DMS153 treated with DMSO at 0.1 percent for 48 hours (cell line): ENCODE data around the gene IGF2R.
"Not testable (repeated sequence)": the region's sequence is repeated elsewhere in the genome, so short reads cannot be mapped to it uniquely, and the experiment has no call there.

Experiments used
- DNase-seq: peaks from one replicate; lab custom pipeline; 2025; ENCODE audit not compliant: unreplicated experiment; lab: John Stamatoyannopoulos, UW

The IGF2R gene

DNA sequence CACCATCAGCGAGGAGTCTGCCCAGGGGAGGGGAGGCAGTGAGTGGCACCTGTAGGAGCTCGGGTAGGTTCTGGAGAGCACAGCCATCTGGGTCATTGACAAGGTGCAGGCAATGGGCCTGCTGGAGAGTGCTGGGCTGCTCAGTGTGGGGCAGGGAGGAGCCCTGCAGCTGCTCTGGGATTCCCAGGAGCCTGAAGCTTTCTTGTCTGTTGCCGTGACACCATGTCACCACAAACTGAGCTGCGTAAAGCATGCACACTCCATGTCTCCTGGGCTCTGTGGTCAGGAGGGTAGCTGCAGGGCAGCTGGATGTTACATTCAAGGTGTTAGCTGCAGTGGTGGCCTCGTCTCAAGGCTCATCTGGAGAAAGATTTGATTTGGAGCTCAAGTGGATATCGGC lies 148.3 kb downstream of the IGF2R start:
- no peak for DNase-seq

DNA sequence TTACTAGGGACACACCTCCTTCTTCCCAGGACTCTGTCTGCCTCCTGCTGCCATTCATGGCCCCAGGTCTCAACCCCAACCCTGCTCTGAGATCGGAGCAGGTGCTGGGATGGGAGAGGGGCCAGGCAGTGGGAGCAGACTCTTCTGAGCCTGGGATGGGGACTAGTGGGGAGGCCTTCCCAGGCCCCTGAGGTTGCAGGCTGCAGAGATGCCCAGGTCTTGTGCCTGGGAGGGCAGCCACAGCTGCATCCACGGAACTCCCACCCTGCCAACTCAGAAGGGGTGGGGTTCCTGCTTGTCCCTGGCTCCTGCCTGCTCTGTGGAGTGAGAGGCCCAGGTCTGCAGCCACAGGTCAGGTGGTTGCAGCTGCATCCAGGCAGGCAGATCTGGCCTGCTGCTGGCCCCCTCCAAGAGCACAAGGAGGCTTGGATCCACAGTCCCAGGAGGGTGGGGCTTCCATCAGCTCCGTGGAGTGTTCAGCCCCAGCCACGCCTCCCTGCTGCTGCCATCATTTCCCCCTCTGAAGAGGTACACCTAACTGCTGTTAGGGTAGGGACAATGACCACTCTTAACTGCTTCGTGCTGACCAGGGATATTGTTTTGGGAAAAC lies 149.8 kb downstream of the IGF2R start:
- no peak for DNase-seq

DNA sequence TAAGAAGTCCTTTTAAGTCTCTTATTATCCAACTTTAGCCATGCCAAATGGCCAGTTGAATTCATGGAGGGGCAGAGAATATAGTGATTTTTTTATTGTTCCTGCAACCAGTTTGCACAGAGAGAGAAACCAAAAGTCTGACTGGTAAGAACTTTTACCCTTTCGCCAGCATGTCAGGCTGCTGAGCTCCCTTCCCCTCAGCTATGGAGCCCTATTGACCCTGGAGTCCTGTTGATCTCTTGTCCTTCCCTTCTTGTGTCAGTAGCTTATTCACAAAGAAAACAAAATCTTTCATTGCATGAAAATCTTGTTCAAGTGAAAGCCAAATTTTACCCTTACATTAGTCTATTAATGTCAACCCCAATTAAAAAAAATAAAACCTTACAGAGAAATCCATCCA lies 151.2 kb downstream of the IGF2R start:
- no peak for DNase-seq

DNA sequence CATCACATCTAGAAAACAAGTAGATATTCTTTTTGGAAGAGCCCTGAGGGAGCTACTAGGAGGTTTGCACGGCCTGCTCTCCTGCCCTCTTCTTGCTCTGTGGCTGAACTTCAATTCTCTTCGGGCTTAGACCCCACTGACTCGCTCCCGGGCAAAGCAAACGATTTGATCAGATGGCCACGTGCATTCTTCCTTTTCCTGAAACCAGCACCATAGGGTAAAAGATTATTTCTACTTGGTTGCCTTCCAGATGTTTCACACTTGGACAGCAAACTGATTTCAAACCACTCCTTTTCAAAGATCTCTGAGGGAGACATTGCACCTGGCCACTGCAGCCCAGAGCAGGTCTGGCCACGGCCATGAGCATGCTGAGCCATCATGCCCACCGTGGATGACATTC lies 152.7 kb downstream of the IGF2R start, which contains the start of gene SLC22A1:
TSS of gene SLC22A1 (plus strand) at position 258 of the 400 bp plus-strand sequence. CDS start at position 379, 121 bp downstream.
- DNase-seq = no peak

DNA sequence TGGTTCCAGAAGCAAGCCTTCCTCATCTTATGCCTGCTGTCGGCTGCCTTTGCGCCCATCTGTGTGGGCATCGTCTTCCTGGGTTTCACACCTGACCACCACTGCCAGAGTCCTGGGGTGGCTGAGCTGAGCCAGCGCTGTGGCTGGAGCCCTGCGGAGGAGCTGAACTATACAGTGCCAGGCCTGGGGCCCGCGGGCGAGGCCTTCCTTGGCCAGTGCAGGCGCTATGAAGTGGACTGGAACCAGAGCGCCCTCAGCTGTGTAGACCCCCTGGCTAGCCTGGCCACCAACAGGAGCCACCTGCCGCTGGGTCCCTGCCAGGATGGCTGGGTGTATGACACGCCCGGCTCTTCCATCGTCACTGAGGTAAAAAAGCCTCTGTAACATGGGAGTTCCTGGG lies 153.1 kb downstream of the IGF2R start:
- DNase-seq = no peak

DNA sequence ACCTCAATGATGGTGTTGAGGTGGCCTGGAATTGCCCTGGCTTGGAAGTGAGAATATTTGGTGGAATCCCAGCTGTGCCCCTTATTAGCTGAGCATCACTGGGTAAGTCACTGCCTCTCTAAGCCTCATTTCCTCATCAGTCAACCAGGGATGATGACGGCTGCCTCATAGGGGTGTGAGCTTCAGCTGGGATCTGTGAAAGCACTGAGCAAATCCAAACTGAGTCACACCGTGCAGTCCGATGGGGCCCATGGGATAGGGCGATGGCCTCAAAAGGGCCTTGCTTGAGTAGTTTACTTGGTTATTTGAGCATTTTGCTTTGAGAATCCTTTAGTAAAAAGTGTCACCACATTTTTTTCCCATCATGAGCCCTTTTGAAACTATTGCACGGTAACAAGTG lies 153.9 kb downstream of the IGF2R start:
- no peak for DNase-seq

DNA sequence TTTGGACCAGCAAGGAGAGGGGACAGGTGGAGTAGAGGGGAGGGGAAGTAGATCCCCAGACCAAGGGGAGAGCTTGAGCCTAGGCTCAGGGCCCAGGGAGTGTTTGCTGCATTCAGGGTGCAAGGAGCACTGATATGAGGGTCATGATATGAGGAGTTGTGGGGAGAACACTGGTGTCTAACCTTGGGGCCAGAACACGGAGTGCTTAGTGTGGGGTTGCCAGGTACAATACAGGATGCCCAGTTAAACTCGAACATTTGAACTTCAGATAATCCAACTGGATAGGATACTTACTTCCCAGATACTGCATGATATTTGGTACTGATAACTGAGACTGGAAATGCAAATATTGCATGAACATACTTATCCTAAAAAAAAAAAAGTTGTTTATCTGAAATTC lies 155.1 kb downstream of the IGF2R start:
- DNase-seq = no peak

DNA sequence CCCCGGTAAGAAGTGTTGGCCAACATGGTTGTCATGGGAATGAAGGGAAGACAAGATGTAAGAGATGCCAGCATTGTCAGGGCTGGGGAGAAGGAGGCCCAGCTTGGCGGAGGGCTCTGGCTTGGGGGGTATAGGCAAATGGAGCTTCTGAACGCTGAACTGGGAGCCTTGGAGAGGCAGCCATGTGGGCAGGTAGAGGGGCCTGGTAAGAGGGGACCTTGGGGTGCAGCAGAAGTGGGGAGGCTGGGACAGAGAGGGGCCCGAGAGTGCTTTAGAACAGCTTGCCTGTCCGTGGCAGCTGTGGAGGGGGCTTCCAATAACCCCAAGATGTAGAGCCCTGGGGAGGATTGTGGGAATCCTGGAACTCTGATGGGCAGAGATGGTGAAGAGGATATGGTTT lies 155.7 kb downstream of the IGF2R start:
- DNase-seq = no peak

DNA sequence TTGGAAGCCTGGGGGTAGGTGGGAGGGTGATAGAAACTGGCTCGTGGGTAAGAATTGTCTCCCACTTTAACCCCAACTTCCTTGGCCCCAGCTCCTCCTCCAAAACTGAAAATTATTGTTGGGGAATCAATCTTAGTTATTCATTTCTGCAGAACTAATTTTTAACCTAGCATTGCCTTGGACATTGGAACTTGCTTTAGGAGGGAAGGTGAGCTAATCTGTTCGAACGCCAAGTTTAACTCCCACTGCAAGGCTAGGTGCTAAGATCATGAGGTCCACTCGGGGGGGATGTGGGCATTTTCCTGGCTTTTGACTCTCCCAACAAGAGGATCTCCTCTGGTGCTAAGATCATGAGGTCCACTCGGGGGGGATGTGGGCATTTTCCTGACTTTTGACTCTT lies 156.2 kb downstream of the IGF2R start:
- not testable (repeated sequence) for DNase-seq

DNA sequence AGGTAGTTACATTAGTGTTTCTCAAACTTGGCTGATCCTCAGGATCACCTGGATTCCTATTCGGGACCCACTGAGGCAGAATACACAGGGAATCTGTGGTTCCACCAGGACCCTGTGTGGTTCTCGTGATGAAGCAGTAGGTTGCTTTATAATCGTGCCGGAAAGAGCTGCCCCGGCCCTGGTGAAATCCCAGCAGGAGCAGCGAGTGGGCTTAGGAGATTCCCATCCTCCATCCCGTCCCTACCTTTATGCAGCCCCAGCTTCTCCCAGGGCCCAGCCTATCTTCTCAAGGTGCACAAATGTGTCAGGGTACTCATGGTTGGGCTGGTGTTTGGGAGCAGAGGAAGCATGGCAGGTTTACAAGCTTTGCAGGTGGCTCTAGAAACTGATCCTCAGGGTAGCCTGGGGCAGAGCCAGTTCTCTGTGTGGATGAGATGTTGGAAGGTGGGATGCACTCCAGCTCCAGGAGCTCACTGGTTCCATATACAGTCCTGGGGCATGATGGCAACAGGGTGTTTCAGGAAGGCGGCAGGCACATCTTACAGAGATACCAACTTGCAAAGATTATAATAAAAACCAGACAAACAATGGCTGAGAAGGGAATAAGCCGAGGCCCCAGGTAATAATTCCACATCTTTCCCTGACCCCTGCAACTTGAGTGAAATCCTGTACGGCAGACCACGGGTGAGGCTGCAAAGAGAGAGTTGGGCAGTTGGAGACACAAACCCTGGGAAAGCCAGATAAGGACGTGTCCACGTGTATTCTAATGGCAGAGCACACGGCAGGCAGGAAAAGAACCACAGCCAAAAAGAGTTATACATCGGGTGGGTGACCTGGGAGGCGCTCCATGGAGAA lies 158.6 kb downstream of the IGF2R start:
- DNase-seq = no peak

DNA sequence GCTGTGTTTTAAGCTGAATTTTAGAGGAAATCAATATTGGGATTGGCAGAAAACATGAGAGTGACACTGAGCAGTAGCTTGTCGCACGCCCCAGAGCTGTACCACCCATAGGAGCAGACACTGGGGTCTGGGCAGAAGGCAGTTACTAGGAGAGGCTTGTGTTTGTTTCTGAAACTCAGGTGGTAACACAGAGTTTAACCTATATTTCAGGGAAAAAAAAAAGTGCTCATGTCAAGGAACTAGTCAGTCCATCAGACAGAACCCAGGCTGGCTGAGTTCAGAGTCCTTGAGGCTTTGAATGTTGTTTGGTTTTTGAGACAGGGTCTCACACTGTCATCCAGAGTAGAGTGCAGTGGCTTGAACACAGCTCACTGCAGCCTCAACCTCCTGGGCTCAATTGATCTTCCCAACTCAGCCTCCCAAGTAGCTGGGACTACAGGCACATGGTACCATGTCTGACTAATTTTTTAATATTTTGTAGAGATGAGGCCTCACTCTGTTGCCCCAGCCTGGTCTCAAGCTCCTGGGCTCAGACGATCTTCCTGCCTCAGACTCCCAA lies 159.3 kb downstream of the IGF2R start:
- no peak for DNase-seq

DNA sequence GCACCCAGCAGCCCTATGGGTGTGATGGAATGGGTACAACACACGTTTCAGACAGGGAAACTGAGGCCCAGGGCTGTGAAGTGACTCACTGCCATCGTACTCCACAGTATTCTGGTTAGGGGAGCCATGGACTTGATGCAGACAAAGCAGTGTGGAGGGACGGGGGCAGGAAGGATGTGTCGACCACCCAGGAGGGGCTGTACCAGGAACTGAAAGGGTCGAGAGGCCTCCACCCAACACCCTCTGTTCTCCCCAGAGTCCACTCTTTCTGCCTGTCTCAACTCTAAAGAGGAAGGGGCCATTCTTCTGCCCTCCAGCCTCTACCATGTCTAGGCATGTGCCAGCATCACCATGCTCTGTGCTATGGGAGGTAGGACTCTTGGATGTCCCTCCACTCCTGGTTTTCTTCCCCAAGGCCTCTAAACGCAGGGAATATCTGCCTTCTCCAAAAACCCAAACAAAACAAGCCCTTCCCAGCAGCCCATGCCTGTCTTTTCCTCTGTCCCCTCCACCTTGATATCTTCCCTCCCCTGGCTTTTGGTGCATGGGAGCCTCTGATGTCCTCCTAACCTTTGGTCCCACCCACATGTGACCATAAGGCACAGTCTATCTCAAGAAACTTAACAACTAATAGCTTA lies 160.1 kb downstream of the IGF2R start:
- DNase-seq = no peak

DNA sequence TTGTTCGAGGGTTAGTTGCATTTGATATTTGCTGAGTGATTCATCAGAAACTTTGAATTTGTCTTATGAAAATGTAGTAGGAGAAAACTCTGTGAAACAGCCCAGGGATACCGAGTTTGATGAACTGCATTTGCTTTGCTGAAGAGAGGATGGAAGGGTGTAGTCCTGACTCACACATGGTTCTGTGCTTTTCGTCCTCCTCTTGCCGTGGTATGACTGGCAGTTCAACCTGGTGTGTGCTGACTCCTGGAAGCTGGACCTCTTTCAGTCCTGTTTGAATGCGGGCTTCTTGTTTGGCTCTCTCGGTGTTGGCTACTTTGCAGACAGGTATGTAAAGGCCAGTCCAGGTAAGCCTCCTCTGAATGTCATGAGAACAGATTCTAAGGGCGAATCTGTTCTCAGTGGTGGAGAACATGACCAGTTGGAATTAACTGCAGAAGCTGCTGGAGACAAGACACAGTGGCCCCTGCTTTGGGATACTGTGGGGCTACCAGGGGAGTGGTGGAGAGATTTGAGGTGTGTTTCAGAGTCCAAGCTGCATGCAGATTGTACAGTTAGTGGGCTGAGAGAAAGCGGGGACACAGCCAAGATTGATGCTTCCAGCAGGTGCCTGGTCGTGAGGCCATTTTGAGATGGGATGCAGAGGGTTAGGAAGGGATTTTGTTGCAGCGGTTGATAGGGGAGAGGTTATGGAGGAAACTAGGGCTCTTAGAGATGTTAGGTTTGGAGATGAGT lies 161.2 kb downstream of the IGF2R start:
- DNase-seq = no peak

DNA sequence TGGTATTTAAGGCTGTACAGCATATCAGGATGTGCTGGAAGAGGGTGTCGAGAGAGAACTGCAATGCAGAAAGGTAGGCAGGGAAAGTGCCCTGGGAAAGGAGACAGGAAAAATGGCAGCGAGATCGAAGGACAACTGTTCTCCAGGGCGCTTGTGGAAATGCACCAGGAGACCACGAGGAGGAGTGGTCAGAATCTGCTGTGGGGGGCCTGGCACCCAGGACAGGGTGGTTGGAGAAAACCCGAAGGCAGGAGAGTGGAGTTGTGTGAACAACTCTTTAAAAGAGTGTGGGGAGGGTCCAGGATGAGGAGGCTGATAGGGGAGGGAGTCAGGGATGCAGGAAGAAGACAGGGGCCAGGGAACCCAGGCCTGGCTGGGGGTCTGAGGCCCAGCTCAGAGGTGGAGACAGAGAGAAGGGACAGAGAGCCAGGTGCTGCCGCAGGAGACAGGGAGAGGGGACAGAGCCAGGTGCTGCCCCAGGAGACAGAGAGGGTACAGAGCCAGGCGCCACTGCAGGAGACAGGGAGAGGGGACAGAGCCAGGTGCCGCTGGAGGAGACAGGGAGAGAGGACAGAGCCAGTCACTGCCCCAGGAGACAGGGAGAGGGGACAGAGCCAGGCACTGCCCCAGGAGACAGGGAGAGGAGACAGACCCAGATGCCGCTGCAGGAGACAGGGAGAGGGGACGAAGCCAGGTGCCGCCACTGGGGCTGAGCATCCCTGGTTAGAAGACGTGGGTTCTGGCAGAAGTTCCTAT lies 162.0 kb downstream of the IGF2R start:
- no peak for DNase-seq

DNA sequence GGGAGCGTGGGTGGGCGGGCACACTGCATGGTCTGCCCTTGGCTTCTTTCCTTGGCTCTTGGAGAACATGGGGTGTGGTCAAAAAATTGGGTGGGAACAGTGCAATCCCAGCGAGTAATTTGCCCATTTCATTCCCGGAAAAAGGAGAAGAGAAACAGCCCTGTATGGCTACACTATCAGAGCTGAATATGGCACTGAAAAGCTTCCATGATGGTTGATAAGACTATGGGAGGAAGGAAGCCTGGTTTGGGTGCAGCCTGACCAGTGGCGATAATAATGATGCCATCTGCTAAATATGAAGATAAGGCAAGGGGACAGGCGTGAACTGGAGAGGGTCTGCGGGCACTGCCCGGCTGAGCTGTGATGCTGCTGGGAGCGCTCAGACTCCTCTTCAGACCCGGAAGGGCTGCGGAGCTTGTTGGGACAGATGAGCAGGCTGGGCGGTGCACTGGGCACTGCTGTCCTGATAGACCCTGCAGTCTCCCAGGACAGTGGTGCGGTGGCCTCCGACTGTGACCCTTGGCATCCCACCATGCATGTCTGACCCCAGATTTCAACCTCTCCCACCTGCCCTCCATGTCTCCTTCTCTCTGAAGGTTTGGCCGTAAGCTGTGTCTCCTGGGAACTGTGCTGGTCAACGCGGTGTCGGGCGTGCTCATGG lies 162.9 kb downstream of the IGF2R start:
- no peak for DNase-seq

DNA sequence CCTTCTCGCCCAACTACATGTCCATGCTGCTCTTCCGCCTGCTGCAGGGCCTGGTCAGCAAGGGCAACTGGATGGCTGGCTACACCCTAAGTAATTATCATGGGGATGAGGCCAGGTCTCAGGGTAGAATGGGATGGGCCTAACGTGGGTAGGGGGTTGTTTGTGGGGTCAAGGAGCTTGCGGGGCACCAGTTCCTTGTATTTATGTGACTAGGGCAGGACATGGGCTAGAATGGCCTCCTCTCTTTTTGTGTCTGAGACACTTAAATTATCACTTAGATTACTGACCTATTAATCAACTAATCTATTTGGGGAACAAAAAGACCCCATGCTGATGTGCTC lies 163.4 kb downstream of the IGF2R start:
- no peak for DNase-seq

DNA sequence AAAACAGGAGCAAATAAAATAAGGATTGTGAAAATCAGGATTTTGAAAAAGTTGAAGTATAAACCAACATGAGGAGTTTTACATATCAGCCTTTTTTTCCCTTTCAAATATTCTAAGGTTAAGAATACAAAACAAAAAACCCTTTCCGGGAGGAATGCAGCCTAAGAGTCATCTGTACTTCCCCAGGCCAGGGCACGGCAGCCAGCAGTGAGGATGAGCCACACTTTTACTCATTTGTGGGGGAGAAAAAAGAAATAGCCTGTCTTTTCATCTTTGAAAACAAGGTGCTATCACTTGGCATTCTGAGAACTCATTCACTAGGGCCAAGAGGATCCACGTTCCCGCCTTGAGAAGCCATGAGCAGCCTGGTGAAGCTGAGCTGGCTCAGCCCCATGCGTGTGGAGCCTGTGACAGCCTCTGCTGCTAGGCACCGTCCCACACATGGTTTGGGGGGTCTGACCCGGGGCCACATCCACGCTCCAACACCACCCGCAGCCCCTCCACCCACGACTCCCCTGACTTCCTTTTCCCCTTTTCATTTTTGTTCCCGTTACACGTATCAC lies 164.0 kb downstream of the IGF2R start:
- DNase-seq = no peak

DNA sequence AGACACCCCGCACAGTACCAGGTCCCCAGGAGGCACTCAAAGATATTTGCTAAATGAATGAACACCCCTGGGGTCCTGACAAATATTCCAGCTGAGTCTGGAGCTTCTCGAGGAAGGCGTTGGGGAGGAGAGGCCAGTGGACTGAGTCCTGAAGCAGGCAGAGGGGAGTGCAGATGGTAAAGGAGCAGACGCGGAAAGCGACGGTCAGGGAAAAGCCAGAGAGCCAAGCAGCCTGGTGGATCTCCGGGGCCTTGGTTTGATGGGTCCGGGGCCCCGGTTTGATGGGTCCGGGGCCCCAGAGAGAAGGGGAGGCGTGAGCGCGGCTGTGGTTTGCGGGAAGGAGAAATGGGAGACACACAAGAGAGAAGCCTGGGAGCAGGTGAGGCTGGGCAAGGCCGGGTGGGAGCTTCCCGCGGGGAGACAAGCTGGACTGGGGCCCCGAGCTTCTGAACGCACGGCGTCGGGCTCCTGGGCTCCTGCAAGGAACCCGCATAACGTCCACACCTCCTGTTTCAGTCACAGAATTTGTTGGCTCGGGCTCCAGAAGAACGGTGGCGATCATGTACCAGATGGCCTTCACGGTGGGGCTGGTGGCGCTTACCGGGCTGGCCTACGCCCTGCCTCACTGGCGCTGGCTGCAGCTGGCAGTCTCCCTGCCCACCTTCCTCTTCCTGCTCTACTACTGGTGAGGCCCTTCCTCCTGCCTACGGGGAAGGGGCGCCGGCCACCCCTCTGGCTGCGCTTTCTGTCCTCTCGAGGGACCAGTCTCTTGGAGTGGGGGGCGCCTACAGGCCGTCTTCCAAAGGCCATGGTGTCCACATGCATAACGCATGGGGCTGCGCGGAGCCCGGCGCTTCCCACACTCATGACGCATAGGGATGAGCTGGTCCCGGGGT lies 164.8 kb downstream of the IGF2R start:
- DNase-seq = no peak

DNA sequence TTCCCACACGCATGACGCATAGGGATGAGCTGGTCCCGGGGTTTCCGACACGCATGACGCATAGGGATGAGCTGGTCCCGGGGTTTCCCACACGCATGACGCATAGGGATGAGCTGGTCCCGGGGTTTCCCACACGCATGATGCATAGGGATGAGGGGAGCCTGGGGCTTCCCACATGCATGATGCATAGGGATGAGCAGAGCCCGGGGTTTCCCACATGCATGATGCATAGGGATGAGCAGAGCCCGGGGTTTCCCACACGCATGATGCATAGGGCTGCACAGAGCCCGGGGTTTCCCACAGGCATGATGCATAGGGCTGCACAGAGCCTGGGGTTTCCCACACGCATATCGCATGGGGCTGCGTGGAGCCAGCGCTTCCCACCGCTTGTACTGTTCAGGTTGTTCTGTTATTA lies 165.5 kb downstream of the IGF2R start:
- not testable (repeated sequence) for DNase-seq
